ENCODE measurements around the gene STK40.

STK40 gene

GRCh38 chr1:36343651-36344394 is 41.9 kb downstream of the STK40 start:
- no peak for DNase-seq (ENCODE audit: low read depth, low spot score)

DNA sequence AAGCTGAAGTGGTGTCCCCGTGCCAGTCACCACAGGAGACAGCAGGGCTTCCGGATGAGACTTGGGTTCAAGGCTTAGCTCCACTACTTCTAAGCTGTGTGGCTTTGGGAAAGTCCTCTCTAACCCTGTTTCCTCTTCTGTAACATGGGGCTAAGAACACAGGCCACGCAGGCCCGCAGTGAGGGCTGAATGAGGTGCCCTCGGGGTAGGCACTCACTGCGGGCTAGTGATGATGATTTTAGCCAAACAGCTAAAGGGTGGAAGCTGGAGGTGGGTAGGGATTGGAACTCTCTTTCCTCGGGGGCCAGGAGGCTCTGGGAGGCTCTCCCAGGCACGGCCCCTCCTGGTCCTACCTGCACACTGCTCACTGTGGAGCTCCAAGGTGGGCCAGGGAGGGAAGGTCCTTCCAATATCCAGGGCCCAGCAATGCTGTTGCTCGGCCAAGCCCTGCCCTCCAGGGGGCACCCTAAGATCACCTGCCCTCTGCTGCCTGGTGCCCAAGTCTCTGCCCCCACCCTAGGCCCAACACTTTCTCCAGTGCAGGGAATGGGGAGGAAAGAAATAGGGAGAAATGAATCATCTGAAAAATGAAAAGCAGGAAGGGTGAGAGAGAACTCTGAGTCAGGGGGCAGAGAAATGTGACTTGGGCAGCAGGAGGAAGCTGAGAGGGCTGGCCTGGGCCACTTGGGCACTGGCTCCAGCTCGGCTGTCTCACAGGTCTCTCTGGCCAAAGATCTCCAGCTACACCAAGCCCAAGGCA is 43.1 kb downstream of the STK40 start:
- no peak for DNase-seq (ENCODE audit: low read depth, low spot score)

DNA sequence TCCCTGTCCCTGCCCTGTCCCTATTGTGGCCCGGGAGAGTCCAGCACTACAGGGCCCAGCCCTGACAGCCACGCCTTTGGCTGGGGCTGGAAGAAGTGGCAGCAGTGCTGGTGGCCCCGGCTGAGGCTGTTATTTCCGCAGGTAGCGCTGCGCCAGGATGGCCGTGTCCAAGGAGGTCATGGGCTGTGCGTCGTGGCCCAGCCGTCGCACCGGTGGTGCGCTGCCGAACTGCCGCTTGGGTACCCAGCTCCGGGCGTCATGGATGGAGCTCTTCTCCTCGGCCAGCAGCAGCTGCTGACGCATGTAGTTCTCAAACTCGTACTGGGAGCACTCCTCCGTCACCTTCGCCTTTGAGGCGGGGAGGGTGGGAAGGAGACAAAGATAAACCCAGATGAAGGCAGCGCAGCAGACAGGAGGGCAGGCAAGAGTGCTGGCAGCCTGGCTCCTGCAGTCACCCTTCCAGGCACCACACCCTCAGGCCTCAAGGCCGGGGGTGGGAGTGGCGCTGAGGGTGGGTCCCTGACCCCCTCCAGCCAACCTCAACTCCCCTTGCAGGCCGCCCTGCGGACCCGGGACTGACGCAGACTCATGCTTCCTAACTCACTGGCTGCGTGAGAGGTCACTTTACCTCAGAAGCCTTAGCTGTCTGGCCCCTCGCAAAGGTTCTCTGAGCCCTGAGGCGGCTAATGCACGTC is 44.0 kb downstream of the STK40 start:
- DNase-seq (ENCODE audit: low read depth, low spot score): no peak

DNA sequence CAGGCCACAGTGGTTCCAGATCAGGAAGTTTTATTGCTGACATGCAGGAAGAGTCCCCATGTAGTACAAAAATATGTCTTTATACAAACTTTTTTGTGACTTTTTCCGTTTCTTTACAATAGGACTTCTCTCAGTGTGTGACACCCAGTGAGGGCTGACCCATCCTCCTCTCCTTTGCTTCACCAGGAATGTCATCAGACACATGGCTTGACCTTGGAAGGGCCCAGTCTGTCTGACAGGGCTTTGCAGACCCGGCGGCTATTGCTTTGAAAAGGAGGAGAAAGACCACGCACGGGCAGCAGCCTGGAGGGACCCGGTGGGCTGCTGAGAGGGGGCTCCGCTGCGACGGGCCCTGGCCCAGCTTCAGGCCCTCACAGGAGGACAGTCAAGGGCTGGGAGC is 46.1 kb downstream of the STK40 start:
- no peak for DNase-seq (ENCODE audit: low read depth, low spot score)

- no peak for DNase-seq (ENCODE audit: low read depth, low spot score)
These were observed 46.5 kb downstream of the STK40 start for GRCh38 chr1:36339215-36339614.

GRCh38 chr1:36337830-36338229 is 47.9 kb downstream of the STK40 start:
- DNase-seq (ENCODE audit: low read depth, low spot score): no peak

DNA sequence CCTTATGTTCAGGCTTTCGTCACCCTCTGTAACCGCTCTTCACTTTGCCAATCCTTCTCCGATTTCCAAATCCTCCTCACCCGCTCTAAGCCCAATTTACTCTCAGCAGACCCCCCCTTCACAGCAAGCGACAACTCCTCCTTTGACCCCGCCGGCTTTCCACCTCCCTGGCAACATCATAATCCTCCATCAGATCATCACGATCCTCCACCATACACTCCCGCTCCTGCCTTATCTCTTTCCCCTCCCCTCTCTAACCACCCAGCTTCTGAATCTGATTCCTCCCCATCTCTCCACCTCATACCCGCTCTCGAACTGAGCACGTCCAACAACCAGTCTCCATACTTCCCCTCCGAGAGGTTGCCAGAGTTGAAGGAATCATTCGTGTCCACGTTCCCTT is 54.8 kb downstream of the STK40 start:
- DNase-seq (ENCODE audit: low read depth, low spot score): no peak

GRCh38 chr1:36329817-36330216 is 55.9 kb downstream of the STK40 start:
- no peak for DNase-seq (ENCODE audit: low read depth, low spot score)

DNA sequence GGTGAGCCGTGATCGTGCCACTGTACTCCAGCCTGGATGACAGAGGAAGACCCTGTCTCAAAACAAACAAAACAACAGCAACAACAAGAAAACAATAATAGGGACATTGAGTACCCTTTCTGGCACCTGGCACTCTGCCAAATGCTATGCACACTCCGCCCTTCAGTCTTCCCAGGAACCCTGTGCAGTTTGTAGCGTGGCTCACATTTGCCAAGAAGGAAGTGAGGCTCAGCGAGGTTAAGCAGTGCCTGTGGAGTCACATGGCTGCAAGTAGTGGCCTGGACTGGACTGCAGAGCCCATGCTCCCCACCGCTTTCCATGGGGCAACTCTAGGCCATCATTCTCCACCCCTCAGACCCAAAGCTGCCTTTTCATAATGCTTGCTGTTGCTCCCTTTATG is 57.0 kb downstream of the STK40 start:
- DNase-seq (ENCODE audit: low read depth, low spot score): no peak

DNA sequence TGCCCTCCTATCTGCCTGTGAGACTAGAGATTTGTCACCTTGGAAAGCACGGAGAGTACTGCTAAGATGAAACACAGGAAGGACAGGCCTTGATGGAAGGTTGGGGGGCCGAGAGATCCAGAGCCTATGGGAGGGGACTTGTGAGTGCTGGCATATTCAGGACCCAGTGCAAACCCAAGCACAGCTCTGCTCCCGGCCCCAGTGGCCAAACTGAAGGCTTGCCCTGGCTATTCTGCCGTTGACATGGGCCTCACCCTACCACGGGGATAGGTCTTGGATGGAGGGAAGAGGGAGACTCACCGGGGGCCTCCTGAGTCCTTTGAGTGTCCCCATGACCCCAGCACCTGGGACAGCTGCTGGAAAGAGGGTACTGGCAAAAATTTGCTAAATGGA is 57.6 kb downstream of the STK40 start:
- DNase-seq (ENCODE audit: low read depth, low spot score): no peak

DNA sequence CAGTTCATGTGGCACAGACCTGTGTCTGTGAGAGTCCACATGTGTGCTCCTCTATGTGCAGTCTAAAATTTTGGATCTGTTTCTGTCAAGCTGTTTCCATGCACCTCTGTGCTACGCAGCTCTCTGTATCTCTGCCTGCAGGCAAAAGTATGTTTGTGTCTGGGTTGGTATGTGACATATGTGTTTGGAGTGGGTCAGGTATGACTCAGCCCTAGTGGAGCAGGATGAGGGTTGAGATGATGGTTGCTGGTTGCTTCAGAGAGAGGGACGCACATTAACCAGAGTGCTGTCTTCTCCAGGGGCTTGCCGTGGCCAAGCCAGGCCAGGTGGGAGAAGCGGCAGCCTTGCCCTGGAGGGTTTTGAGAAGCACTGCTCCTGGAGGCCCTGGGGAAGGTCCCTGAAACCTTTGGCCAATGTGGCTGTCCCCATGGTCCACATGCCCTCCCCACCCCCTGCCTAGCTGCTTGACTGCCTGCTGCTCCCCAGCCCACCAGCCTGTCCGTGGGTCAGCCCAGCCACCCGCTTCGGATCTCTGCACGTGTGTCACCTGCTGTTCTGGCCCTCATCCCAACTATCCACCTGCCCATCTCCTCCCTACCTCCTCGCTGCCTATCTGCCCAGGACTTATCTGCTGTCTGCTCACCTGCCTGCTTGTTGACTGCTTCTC is 58.2 kb downstream of the STK40 start:
- no peak for DNase-seq (ENCODE audit: low read depth, low spot score)

- DNase-seq (ENCODE audit: low read depth, low spot score): no peak
These were observed 59.2 kb downstream of the STK40 start for GRCh38 chr1:36326499-36326898.

DNA sequence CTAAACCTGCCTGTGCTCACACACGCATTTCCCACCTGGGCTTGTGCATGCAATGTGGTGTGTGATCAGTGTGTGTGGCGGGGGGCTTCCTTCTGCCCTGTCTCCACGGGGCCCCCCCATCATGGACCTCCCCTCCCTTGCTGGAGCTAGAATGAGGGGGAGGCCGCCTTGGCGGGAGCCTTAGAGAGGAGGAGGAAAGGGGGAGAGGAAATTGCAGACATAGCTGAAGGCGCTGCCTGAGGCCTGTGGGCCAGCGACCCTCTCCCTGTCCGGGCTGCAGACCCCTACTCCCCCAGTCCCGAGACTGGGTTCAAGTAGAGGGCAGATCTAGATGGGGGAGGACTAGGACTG is 61.4 kb downstream of the STK40 start:
- DNase-seq (ENCODE audit: low read depth, low spot score): no peak

DNA sequence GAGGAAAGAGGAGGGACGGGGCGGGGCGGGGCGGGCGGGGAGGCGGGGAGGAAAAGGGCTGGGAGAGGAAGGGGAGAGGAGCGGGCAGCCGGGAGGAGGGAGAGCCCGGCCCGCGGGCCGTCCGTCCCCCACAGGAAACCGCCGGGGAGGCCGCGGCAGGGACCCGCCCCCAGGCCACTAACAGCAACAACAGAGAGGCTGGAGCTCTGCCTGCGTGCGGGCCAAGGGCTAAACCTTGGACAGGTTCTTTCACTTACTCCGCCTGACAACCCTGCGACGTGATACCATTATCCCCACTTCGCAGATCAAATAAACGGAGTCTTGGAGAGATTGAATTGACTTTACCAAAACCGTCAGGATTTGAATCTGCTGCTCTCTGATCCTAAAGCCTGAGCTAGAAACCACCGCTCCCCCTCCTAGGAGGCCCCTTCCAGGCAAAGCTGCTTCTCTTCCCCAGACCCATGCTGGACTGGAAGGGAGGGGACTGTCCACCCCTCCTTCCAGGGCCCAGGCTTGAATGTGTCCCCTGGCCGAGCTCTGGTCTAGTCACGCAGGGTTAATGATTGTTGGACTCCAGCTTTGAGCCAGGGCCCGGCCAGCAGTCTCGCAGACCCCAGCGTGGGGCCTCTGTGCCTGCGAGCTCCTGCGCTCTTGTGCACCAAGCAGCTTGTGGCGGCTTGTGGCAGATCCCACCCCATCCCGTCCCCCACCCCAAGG is 61.9 kb downstream of the STK40 start, which contains the start of gene EVA1B:
EVA1B (minus strand) TSS at position 10 of the 717 bp plus-strand sequence. CDS start 608 bp downstream, outside the sequence.
- no peak for DNase-seq (ENCODE audit: low read depth, low spot score)

DNA sequence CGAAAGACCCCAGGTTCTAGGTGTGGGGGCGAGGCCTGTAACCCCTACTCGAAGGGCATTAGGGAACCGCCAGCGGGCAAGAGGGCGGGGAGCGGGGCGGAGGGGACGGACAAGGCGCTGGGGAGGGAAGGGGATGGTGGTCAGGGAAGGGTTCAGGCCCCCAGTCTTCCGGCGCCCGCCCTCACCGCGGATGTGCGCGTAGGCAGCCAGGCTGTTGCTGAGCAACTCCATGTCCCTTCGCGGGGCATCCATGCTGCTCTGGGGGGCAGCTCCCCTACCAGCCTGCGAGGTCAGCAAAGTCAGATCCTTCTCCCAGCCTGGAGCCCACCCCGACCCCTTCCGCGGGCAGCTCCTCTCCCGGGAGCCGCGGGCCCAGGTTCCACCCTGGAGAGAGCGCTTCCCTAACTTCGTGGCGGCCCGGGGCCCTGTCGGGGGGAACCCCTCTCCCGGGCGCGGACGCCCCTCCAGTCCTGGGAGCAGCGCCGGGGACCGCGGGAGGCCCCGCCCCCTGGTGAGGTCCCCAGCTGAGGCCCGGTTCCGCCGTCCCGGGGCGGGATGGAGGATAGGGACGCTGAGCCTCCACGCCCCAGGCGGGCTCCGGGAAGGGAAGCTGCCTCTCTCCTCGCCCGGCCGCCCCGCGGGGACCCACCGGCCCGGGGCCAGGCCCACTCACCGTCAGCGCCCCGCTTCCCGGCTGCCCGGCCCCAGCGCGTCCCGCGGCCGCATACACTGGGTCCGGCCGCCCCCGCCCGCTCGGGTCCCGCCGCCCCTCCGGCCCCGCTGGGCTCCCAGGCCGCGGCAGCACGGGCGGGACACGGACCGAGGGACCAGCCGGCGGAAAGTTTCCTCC is 62.7 kb downstream of the STK40 start:
- DNase-seq (ENCODE audit: low read depth, low spot score): no peak

GRCh38 chr1:36322041-36322785 is 63.5 kb downstream of the STK40 start:
- no peak for DNase-seq (ENCODE audit: low read depth, low spot score)

GRCh38 chr1:36321119-36321951 is 64.4 kb downstream of the STK40 start:
- DNase-seq (ENCODE audit: low read depth, low spot score): no peak

- no peak for DNase-seq (ENCODE audit: low read depth, low spot score)
These were observed 65.0 kb downstream of the STK40 start for GRCh38 chr1:36320767-36321118.

GRCh38 chr1:36320291-36320761 is 65.4 kb downstream of the STK40 start:
- DNase-seq (ENCODE audit: low read depth, low spot score): no peak
